ENCODE results near the gene AGPS.

DNA sequence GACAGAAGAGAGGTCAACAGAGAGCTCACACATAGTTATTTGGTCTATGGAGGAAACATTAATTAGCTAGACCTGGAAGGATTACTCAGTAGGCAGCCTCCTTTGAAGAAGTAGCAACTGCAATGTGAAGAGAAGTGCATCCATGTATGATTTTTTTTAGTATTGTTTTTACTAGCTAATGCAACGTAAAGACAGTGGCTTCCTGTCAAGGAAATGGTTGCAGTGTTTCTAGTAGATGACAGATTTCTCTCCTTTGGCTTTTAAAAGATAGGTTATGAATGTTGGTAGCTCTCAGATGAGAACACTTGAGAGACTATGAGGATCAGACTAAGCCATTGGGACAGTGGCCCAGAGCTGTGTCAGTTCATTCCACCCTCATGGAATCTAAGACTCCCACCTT, 175.8 kb downstream of the AGPS start:
- no peak for TF ChIP-seq MXI1 (IDR thresholded peaks at IDR 0.05; ENCODE audit: low read depth, low read length)
- no peak for TF ChIP-seq JUND (IDR thresholded peaks at IDR 0.05)
- TF ChIP-seq, protein P1, sequence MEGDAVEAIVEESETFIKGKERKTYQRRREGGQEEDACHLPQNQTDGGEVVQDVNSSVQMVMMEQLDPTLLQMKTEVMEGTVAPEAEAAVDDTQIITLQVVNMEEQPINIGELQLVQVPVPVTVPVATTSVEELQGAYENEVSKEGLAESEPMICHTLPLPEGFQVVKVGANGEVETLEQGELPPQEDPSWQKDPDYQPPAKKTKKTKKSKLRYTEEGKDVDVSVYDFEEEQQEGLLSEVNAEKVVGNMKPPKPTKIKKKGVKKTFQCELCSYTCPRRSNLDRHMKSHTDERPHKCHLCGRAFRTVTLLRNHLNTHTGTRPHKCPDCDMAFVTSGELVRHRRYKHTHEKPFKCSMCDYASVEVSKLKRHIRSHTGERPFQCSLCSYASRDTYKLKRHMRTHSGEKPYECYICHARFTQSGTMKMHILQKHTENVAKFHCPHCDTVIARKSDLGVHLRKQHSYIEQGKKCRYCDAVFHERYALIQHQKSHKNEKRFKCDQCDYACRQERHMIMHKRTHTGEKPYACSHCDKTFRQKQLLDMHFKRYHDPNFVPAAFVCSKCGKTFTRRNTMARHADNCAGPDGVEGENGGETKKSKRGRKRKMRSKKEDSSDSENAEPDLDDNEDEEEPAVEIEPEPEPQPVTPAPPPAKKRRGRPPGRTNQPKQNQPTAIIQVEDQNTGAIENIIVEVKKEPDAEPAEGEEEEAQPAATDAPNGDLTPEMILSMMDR (IDR thresholded peaks at IDR 0.05), result no peak
- TF ChIP-seq TEAD4 (IDR thresholded peaks at IDR 0.05; ENCODE audit: borderline replicate concordance, insufficient read depth), result no peak
- TF ChIP-seq EZH2phosphoT487 (IDR thresholded peaks at IDR 0.05; ENCODE audit: borderline replicate concordance, low read depth), result no peak
- no peak for TF ChIP-seq SIN3A (IDR thresholded peaks at IDR 0.05; ENCODE audit: borderline replicate concordance, low read depth, low read length)
- TF ChIP-seq RCOR1 (IDR thresholded peaks at IDR 0.05; ENCODE audit: low read length), result no peak

Measured in SK-N-SH (cell line).